HG02970 (cell line): Measurements from ENCODE around the gene CCDC3.

ENCODE experiments used
- ATAC-seq: cut with Tn5 transposase; IDR thresholded peaks from one replicate; pipeline ENCODE4 v1.9.1; 2021; ENCODE audit warnings: mild to moderate bottlenecking, moderate library complexity, moderate number of reproducible peaks; ENCODE audit not compliant: unreplicated experiment, low FRiP score

Gene CCDC3

GRCh38 chr10:12848439-12849173 lies 152.9 kb downstream of the CCDC3 start:
- ATAC-seq: no peak

DNA sequence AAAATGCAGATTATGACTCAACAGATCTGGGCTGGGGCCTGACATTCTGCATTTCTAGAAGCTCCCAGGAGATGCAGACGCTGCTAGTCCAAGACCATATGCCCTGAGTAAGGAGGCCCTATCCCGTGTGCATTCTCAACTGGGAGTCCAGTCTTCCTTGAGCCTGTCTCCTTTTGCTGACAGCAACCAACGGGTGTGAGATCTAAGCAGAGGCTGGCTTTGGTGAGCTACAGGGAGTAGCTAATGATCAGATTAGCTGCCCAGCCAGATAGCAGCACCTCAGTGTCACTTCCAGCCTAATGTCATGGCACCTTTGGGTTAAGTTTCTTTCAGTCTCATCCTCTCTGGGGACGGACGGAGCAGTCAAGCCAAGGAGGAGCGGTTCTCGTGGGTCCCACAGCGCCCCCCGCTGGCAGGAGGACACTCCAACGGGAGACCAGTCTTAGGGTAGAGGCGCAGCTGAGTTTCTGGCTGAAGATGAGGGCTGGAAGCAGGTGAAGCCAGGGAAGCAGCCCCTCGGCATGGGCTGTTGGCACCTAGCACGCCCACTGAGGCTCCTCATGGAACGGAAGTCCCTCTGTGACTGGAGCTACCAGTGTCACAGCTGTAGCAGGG lies 154.0 kb downstream of the CCDC3 start:
- ATAC-seq: no peak

DNA sequence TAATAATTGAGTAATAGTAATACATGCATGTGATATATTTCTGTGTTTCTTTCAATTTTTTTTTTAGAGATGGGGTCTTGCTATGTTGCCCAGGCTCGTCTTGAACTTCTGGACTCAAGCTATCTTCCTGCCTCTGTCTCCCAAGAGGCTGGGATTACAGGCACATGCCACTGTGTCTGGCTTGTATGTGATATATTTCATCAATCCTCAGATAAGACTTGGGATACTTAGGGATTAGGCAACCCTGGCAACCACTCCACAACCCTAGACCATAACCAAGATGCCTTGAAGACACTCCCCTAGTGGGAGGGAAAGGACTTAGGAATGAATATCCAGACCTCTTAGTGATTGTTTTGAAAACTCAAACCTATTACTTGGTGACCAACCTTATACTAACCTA lies 154.8 kb downstream of the CCDC3 start:
- no peak for ATAC-seq
